Peyer's patch (tissue), 4 donors: ENCODE results near the gene LAMTOR4. TPM values are rescaled to one million over a fixed set of nuclear protein-coding genes. Genes with fewer than 3 reads are reported as not detected.

Experiments
- DNase-seq, 3 donors: peaks; one replicate each; pipeline ENCODE4 v3.0.0-alpha.2; 2017 to 2019
- H3K27ac ChIP-seq, 4 donors: fragments of 200-600 bp; sonication (generic); one replicate each; pipeline ENCODE4 v1.5.1; 2016 to 2019
- H3K27me3 ChIP-seq, 2 donors: fragments of 200-600 bp; sonication (generic); one replicate each; pipeline ENCODE4 v1.5.1; 2019
- H3K36me3 ChIP-seq, 3 donors: fragments of 200-600 bp; sonication (generic); one replicate each; pipeline ENCODE4 v1.5.1; 2016 to 2019
- H3K4me1 ChIP-seq, 4 donors: fragments of 200-600 bp; sonication (generic); one replicate each; pipeline ENCODE4 v1.5.1; 2016 to 2019
- H3K4me3 ChIP-seq, 4 donors: fragments of 200-600 bp; sonication (generic); 1 replicate in 3 of 4; 2 replicates in 1 of 4; pipeline ENCODE4 v1.5.1; 2016 to 2019; ENCODE audit warnings: mild to moderate bottlenecking in 1 of 4
- H3K9me3 ChIP-seq, 4 donors: fragments of 200-600 bp; sonication (generic); one replicate each; pipeline ENCODE4 v1.5.1; 2016 to 2019; ENCODE audit warnings: mild to moderate bottlenecking in 1 of 4
- POLR2A ChIP-seq, 2 donors: fragments of 450-650 bp; IDR thresholded peaks; one replicate each; pipeline ENCODE4 v1.5.1; 2017; ENCODE audit warnings: antibody characterized with exemption in 2 of 2, mild to moderate bottlenecking in 2 of 2, moderate library complexity in 2 of 2
- total RNA-seq, 4 donors: library from RNA; depleted of rRNA; stranded (reverse); fragments of >200 nt; gene quantifications; one replicate each; pipeline ENCODE4 v1.1.0, GENCODE V29; 2016
- TF ChIP-seq, protein P1 (sequence below), 6 experiments: fragments of 450-650 bp in 4 of 6; fragments of 200-600 bp in 2 of 6; sonication (generic) in 1 of 6; IDR thresholded peaks; one replicate each; pipeline ENCODE4 v1.5.1; 2017 to 2019; ENCODE audit warnings: antibody characterized with exemption in 6 of 6, mild to moderate bottlenecking in 3 of 6, moderate library complexity in 1 of 6

The LAMTOR4 gene
- total RNA-seq, 4 donors from 2014 or later: 194 to 312 (median 237) TPM

DNA sequence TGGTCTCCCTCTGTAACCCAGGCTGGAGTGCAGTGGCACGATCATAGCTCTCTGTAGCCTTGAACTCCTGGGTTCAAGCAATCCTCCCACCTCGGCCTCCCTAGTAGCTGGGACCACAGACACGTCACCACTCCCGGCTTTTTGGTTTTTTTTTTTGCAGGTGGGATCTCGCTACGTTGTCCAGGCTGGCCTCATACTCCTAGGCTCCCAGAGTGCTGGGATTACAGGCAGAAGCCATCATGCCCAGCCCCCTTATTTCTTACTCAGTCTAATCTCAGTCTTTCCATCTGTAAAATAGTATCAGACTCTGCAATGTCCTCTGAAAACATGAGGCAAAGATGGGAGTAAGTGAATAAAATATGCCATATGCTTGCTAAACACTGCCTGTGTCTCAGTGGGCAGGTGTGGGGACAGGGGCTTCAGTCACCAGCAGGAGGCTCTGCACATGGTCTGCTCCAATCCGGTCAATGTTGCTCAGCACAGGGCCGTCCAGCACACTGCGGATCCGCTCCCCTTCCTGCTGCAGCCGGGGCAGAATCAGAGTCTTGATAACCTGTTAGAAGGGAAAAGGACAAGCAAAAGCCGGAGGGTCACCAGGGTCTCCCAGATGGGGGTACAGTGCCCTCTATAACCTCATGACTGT is 39.1 kb upstream of the LAMTOR4 start:
- TF ChIP-seq, protein P1, sequence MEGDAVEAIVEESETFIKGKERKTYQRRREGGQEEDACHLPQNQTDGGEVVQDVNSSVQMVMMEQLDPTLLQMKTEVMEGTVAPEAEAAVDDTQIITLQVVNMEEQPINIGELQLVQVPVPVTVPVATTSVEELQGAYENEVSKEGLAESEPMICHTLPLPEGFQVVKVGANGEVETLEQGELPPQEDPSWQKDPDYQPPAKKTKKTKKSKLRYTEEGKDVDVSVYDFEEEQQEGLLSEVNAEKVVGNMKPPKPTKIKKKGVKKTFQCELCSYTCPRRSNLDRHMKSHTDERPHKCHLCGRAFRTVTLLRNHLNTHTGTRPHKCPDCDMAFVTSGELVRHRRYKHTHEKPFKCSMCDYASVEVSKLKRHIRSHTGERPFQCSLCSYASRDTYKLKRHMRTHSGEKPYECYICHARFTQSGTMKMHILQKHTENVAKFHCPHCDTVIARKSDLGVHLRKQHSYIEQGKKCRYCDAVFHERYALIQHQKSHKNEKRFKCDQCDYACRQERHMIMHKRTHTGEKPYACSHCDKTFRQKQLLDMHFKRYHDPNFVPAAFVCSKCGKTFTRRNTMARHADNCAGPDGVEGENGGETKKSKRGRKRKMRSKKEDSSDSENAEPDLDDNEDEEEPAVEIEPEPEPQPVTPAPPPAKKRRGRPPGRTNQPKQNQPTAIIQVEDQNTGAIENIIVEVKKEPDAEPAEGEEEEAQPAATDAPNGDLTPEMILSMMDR (IDR thresholded peaks at IDR 0.05): no peak
- no peak for TF ChIP-seq POLR2A (IDR thresholded peaks at IDR 0.05)
- Histone ChIP-seq H3K4me3 (no peak overlapping the region), H3K4me1 (no peaks in the 10 kb centered on the region), H3K36me3 (peaks cover 0 to 94% (median 0%) of the 10 kb centered on the region in 3 donors), H3K27ac (no peak overlapping the region), H3K27me3 (no peaks in the 10 kb centered on the region), H3K9me3 (no peaks in the 10 kb centered on the region)
- no peak for DNase-seq

DNA sequence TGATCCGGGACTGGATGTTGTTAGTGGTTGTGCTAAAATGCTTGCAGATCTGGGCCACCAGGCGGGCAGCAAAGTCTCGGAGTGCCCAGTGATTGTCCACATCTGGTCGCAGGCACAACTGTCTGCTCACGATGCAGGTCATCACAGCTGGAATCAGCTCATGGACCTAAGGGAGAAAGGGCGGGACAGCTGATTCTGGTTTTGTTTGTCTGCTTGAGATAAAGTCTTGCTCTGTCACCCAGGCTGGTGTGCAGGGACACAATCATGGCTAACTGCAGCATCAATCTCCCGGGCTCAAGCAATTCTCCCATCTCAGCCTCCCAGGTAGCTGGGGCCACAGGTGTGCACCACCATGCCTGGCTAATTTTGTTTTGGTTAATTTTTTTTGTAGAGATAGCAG is 37.6 kb upstream of the LAMTOR4 start:
- Histone ChIP-seq H3K4me3 (no peak overlapping the region), H3K4me1 (no peaks in the 10 kb centered on the region), H3K36me3 (peaks cover 0 to 81% (median 0%) of the 10 kb centered on the region in 3 donors), H3K27ac (no peak overlapping the region), H3K9me3 (no peaks in the 10 kb centered on the region), H3K27me3 (no peaks in the 10 kb centered on the region)
- TF ChIP-seq POLR2A (IDR thresholded peaks at IDR 0.05): no peak
- TF ChIP-seq, protein P1 (IDR thresholded peaks at IDR 0.05): no peak
- no peak for DNase-seq

DNA sequence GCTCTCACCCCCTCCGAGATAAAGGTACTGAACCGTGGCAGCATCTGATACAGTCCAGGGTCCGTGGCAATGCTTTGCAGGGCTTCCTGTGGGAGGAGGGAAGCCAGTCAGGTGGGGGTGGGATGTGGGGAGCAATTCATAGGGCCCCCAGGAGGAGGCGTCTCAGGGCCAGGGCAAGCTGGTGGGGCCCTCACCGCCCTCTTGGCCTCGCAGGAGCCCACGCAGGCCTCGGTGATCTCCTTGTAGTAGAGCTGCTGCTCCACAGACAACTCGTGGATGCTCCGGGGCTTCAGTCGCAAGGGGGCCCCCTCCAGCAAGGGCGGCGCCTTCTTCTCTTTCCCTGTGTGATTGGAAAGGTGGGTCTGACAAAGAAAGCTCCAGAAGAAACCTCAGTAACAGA is 36.8 kb upstream of the LAMTOR4 start:
- Histone ChIP-seq H3K27ac (no peak overlapping the region), H3K9me3 (no peaks in the 10 kb centered on the region), H3K4me3 (no peak overlapping the region), H3K36me3 (peaks cover 0 to 73% (median 0%) of the 10 kb centered on the region in 3 donors), H3K27me3 (no peaks in the 10 kb centered on the region), H3K4me1 (no peaks in the 10 kb centered on the region)
- no peak for DNase-seq
- TF ChIP-seq, protein P1 (IDR thresholded peaks at IDR 0.05): no peak
- no peak for TF ChIP-seq POLR2A (IDR thresholded peaks at IDR 0.05)

DNA sequence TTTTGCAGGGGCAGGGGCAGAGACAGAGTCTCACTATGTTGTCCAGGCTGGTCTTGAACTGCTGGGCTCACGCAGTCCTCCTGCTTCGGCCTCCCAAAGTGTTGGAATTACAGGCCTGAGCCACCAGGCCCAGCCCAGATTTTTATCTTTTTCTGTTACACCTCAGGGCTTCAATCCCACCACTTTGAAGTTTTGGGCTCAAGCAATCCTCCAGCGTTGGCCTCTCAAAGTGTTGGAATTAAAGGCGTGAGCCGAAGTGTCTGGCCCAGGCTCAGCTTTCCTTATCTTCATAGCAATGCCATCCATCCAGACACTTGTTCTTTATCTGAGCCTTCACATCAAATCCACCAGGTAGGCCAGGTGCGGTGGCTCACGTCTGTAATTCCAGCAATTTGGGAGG is 33.7 kb upstream of the LAMTOR4 start:
- Histone ChIP-seq H3K36me3 (peaks cover 0 to 46% (median 0%) of the 10 kb centered on the region in 3 donors), H3K27ac (no peak overlapping the region), H3K4me1 (peaks cover 0 to 11% (median under 1%) of the 10 kb centered on the region in 4 donors), H3K27me3 (no peaks in the 10 kb centered on the region), H3K9me3 (no peaks in the 10 kb centered on the region), H3K4me3 (no peak overlapping the region)
- no peak for TF ChIP-seq POLR2A (IDR thresholded peaks at IDR 0.05)
- DNase-seq: no peak

DNA sequence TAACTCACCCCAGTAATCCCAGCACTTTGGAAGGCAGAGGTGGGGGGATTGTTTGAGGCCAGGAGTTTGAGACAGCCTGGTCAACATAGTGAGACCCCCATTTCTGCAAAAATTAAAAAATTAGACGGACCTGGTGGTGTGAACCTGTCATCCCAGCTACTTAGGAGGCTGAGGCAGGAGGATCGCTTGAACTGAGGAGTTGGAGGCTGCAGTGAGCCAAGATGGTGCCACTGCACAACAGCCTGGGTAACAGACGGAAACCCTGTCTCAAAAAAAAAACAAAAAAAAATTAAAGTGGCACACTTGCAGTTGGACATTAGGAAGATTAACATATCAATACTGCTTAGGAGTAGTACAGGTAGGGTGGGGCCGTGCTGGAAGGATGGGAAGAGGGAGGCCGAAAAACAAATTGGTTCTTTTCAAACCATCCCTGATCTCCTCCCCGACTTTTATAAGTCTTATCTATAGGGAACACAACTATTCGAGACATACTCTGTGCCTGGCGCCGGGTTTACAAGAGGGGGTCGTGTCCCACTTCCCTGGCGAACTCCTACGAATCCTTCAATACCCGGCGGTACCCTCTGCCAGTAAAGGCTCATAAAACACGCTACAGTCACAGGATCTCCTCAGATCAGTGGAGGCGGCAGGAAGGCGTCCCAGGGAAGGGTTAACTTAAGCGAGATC is 30.2 kb upstream of the LAMTOR4 start:
- H3K27ac ChIP-seq: peak overlapping the region; percentile 82 to 90 (median 84)
- H3K27me3 ChIP-seq: no peaks in the 10 kb centered on the region
- peaks cover 5 to 20% (median 7%) of the 10 kb centered on the region in 4 donors for H3K4me1 ChIP-seq
- H3K9me3 ChIP-seq: no peaks in the 10 kb centered on the region
- TF ChIP-seq, protein P1 (IDR thresholded peaks at IDR 0.05): no peak
- TF ChIP-seq POLR2A (IDR thresholded peaks at IDR 0.05): no peak
- peak overlapping the region; percentile 57 to 97 (median 76) for H3K4me3 ChIP-seq
- no peak for DNase-seq
- H3K36me3 ChIP-seq: peaks cover 0 to 12% (median 0%) of the 10 kb centered on the region in 3 donors
